B cell (primary cell): ENCODE data around the gene FRMPD4. TPM values are rescaled to one million over a fixed set of nuclear protein-coding genes. Genes with fewer than 3 reads are reported as not detected.

Source experiments
- ATAC-seq: fragments of 200-7000 bp; cut with Tn5 transposase; one replicate; pipeline ENCODE4 v1.10.0; 2021; ENCODE audit warnings: low read depth, mild to moderate bottlenecking, moderate number of reproducible peaks, moderate library complexity
- CTCF ChIA-PET: fragments of 350-600 bp; sonication (Branson Sonifier 250); formaldehyde crosslinking; loops from one replicate; lab custom pipeline; 2021; ENCODE audit warnings: antibody characterized with exemption, inconsistent platforms; lab: Charles Lee
- POLR2A ChIA-PET: fragments of 350-600 bp; sonication (Branson Sonifier 250); formaldehyde crosslinking; loops from one replicate; lab custom pipeline; 2021; ENCODE audit warnings: antibody characterized with exemption; lab: Charles Lee
- DNase-seq: peaks from one replicate; pipeline ENCODE4 v3.0.0; 2013
- H2AFZ ChIP-seq: 2 replicates; pipeline ENCODE4 v1.6.1; 2012; ENCODE audit warnings: mild to moderate bottlenecking, low read depth, low read length; ENCODE audit not compliant: insufficient read depth, poor library complexity, severe bottlenecking
- H3K27ac ChIP-seq, 2 donors: 1 replicate in 1 of 2; 2 replicates in 1 of 2; pipeline ENCODE4 v1.5.1; 2012 to 2013; ENCODE audit warnings: low read length in 2 of 2, mild to moderate bottlenecking in 2 of 2, moderate library complexity in 1 of 2
- H3K27me3 ChIP-seq, 4 experiments: fragments of 200-600 bp in 1 of 4; sonication (generic) in 1 of 4; replicated peaks in 1 of 4; 1 replicate in 2 of 4; 2 replicates in 2 of 4; pipeline versions ENCODE4 v1.6.1 to v1.7.0; 2013 to 2016; ENCODE audit warnings: low read length in 3 of 4, mild to moderate bottlenecking in 2 of 4, mixed read lengths in 1 of 4, moderate library complexity in 1 of 4; ENCODE audit not compliant: insufficient read depth in 4 of 4, control insufficient read depth in 3 of 4; ENCODE audit errors: control extremely low read depth in 1 of 4
- H3K36me3 ChIP-seq, 2 experiments: replicated peaks in 1 of 2; 1 replicate in 1 of 2; 2 replicates in 1 of 2; pipeline versions ENCODE4 v1.6.1 to v1.7.1; 2013; ENCODE audit warnings: low read length in 1 of 2; ENCODE audit not compliant: insufficient read depth in 2 of 2, control insufficient read depth in 1 of 2; ENCODE audit errors: control extremely low read depth in 1 of 2, extremely low read depth in 1 of 2
- H3K4me1 ChIP-seq, 2 donors: fragments of 200-600 bp in 1 of 2; sonication (generic) in 1 of 2; 1 replicate in 1 of 2; 2 replicates in 1 of 2; pipeline versions ENCODE4 v1.5.1 to v1.6.1; 2013 to 2017; ENCODE audit warnings: low read length in 2 of 2; ENCODE audit not compliant: control insufficient read depth in 2 of 2, insufficient read depth in 2 of 2
- H3K4me2 ChIP-seq: replicated peaks from 2 replicates; pipeline ENCODE3; 2012; ENCODE audit warnings: mild to moderate bottlenecking, low read depth, low read length; ENCODE audit not compliant: poor library complexity, severe bottlenecking
- H3K4me3 ChIP-seq, 5 experiments: fragments of 200-600 bp in 1 of 5; sonication (generic) in 1 of 5; 1 replicate in 3 of 5; 2 replicates in 2 of 5; pipeline versions ENCODE4 v1.5.1 to v1.7.0; 2011 to 2016; ENCODE audit warnings: low read length in 4 of 5, mild to moderate bottlenecking in 4 of 5, low read depth in 2 of 5, control low read depth in 1 of 5, moderate library complexity in 1 of 5; ENCODE audit not compliant: insufficient read depth in 1 of 5; ENCODE audit errors: control extremely low read depth in 1 of 5, extremely low read depth in 1 of 5
- H3K79me2 ChIP-seq: fragments of 200-600 bp; sonication (generic); one replicate; pipeline ENCODE4 v1.6.0; 2016; ENCODE audit warnings: low read length; ENCODE audit not compliant: control insufficient read depth, insufficient read depth
- H3K9ac ChIP-seq: fragments of 200-600 bp; sonication (generic); 2 replicates; pipeline ENCODE4 v1.6.1; 2017; ENCODE audit warnings: mild to moderate bottlenecking, low read length, moderate library complexity
- H3K9me3 ChIP-seq, 3 donors: one replicate each; pipeline versions ENCODE4 v1.6.1 to v1.7.1; 2013; ENCODE audit warnings: low read length in 2 of 3; ENCODE audit not compliant: control insufficient read depth in 2 of 3, insufficient read depth in 1 of 3; ENCODE audit errors: control extremely low read depth in 1 of 3
- H4K20me1 ChIP-seq: 2 replicates; pipeline ENCODE4 v1.6.0; 2012; ENCODE audit warnings: mild to moderate bottlenecking, low read length; ENCODE audit not compliant: insufficient read depth, control insufficient read depth, poor library complexity, severe bottlenecking
- H3K27ac Mint-ChIP-seq: one replicate; pipeline ENCODE4 v1.8.0; 2021; ENCODE audit warnings: mixed read lengths
- H3K27me3 Mint-ChIP-seq: one replicate; pipeline ENCODE4 v1.8.0; 2021; ENCODE audit warnings: mixed read lengths
- H3K4me1 Mint-ChIP-seq: one replicate; pipeline ENCODE4 v1.8.0; 2021; ENCODE audit warnings: mixed read lengths
- H3K4me3 Mint-ChIP-seq: one replicate; pipeline ENCODE4 v1.8.0; 2021; ENCODE audit warnings: mixed read lengths
- H3K9me3 Mint-ChIP-seq: one replicate; pipeline ENCODE4 v1.8.0; 2022; ENCODE audit warnings: mixed read lengths; ENCODE audit not compliant: insufficient read depth
- CTCF ChIP-seq: fragments of 200-600 bp; IDR thresholded peaks from one replicate; pipeline ENCODE4 v1.8.0; 2022; ENCODE audit warnings: antibody characterized with exemption, mild to moderate bottlenecking
- EZH2 ChIP-seq: IDR thresholded peaks from 2 replicates; pipeline ENCODE4 v1.6.1; 2012; ENCODE audit warnings: borderline replicate concordance, low read depth, mild to moderate bottlenecking, moderate library complexity, low read length; ENCODE audit not compliant: insufficient read depth, poor library complexity, severe bottlenecking
- WGBS: methylation state at CpG from one replicate; pipeline ENCODE4 v1.1.5; 2013; ENCODE audit warnings: missing lambda C conversion rate; ENCODE audit not compliant: insufficient coverage; 5-methylcytosine and 5-hydroxymethylcytosine counted together
- intact Hi-C: fragments of 100-400 bp; cut with micrococcal nuclease; formaldehyde crosslinking; loops from one replicate; pipeline ENCODE4 v1.10.0; 2022
- polyA plus RNA-seq: library from polyadenylated mRNA; depleted of rRNA; stranded (reverse); fragments of >200 nt; gene quantifications from 2 replicates; pipeline ENCODE4 v1.2.3, GENCODE V29; 2012
- total RNA-seq, 2 donors: library from RNA; stranded (reverse); fragments of 120-200 nt in 1 of 2; gene quantifications; 1 replicate in 1 of 2; 2 replicates in 1 of 2; pipeline versions ENCODE4 v1.2.3 to v1.2.4, GENCODE V29; 2013 to 2022

The FRMPD4 gene
- total and polyA plus RNA-seq, 2 donors (not counting 1 experiment from before 2014, with no cell fraction given), result not detected

- intact Hi-C loops, result no loop called here
- H3K36me3 ChIP-seq, result no peaks in the 10 kb centered on the region
- no peak overlapping the region for H3K4me2 ChIP-seq
- H3K79me2 ChIP-seq, result no peaks in the 10 kb centered on the region
- no peaks in the 10 kb centered on the region for H4K20me1 ChIP-seq
- H3K9me3 ChIP-seq, result no peaks in the 10 kb centered on the region
- H3K27me3 ChIP-seq, result peaks cover 0 to 3% (median 0%) of the 10 kb centered on the region in 4 experiments
- no peak overlapping the region for H2AFZ ChIP-seq
- H3K27me3 Mint-ChIP-seq, result peaks cover 4% of the 10 kb centered on the region
- H3K27ac Mint-ChIP-seq, result no peak overlapping the region
- no peak for DNase-seq
- H3K9me3 Mint-ChIP-seq, result no peaks in the 10 kb centered on the region
- POLR2A ChIA-PET, result no interaction called here
- no peak for ATAC-seq
- CTCF ChIA-PET, result interaction anchor here (0.7 kb wide), 1 partner anchor 394 kb away, joined by 3 read pairs; no protein-coding TSS in a partner anchor
- no peaks in the 10 kb centered on the region for H3K4me1 ChIP-seq
- H3K4me3 ChIP-seq, result no peak overlapping the region
- WGBS, result no CpG with 5 or more reads among the region's 2 CpGs
- peaks cover 6% of the 10 kb centered on the region for H3K4me1 Mint-ChIP-seq
- no peak overlapping the region for H3K9ac ChIP-seq
- H3K27ac ChIP-seq, result no peak overlapping the region
- no peak for TF ChIP-seq CTCF
- TF ChIP-seq EZH2, result no peak
- no peak overlapping the region for H3K4me3 Mint-ChIP-seq
Measured at GRCh38 chrX:12307961-12308360, 169.7 kb downstream of the FRMPD4 start.

- Histone ChIP-seq H2AFZ (no peak overlapping the region), H3K9me3 (no peaks in the 10 kb centered on the region), H3K27me3 (peaks cover 0 to 4% (median 0%) of the 10 kb centered on the region in 4 experiments), H4K20me1 (no peaks in the 10 kb centered on the region), H3K4me3 (no peak overlapping the region), H3K36me3 (no peaks in the 10 kb centered on the region), H3K79me2 (no peaks in the 10 kb centered on the region), H3K9ac (no peak overlapping the region), H3K27ac (no peak overlapping the region), H3K4me2 (no peak overlapping the region), H3K4me1 (no peaks in the 10 kb centered on the region)
- CTCF ChIA-PET, result interaction anchor here (0.7 kb wide), 1 partner anchor 393 kb away, joined by 3 read pairs; no protein-coding TSS in a partner anchor
- H3K27ac Mint-ChIP-seq, result no peak overlapping the region
- H3K9me3 Mint-ChIP-seq, result no peaks in the 10 kb centered on the region
- H3K4me1 Mint-ChIP-seq, result peaks cover 6% of the 10 kb centered on the region
- ATAC-seq (no peak), DNase-seq (no peak)
- peaks cover 8% of the 10 kb centered on the region for H3K27me3 Mint-ChIP-seq
- TF ChIP-seq CTCF (no peak), EZH2 (no peak)
- intact Hi-C loops, result no loop called here
- H3K4me3 Mint-ChIP-seq, result no peak overlapping the region
- POLR2A ChIA-PET, result no interaction called here
- 100% methylated on average over 2 of the region's 4 CpGs for WGBS
Measured at GRCh38 chrX:12308420-12308819, 170.1 kb downstream of the FRMPD4 start.
